PC-9 (cell line): ENCODE data around the gene SLC6A19.

Experiments used
- EZH2 ChIP-seq: fragments of 200-600 bp; sonication (generic); IDR thresholded peaks from 2 replicates; pipeline ENCODE4 v1.8.0; 2017; ENCODE audit warnings: antibody characterized with exemption, low read depth
- TF ChIP-seq, protein P1 (sequence below): fragments of 200-600 bp; sonication (generic); conservative IDR thresholded peaks from 2 replicates; pipeline ENCODE4 v1.6.1; 2017; ENCODE audit warnings: mixed run types, antibody characterized with exemption, mild to moderate bottlenecking, moderate library complexity

GRCh38 chr5:1186351-1187233 lies 14.8 kb upstream of the SLC6A19 start:
- TF ChIP-seq, protein P1, sequence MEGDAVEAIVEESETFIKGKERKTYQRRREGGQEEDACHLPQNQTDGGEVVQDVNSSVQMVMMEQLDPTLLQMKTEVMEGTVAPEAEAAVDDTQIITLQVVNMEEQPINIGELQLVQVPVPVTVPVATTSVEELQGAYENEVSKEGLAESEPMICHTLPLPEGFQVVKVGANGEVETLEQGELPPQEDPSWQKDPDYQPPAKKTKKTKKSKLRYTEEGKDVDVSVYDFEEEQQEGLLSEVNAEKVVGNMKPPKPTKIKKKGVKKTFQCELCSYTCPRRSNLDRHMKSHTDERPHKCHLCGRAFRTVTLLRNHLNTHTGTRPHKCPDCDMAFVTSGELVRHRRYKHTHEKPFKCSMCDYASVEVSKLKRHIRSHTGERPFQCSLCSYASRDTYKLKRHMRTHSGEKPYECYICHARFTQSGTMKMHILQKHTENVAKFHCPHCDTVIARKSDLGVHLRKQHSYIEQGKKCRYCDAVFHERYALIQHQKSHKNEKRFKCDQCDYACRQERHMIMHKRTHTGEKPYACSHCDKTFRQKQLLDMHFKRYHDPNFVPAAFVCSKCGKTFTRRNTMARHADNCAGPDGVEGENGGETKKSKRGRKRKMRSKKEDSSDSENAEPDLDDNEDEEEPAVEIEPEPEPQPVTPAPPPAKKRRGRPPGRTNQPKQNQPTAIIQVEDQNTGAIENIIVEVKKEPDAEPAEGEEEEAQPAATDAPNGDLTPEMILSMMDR: no peak
- no peak for TF ChIP-seq EZH2
